Suprapubic skin (tissue), 4 donors: ENCODE measurements around the gene WAPL. TPM values are rescaled to one million over a fixed set of nuclear protein-coding genes. Genes with fewer than 3 reads are reported as not detected.

Experiments used
- DNase-seq, 2 donors: peaks; one replicate each; pipeline ENCODE4 v3.0.0-alpha.2; 2019; ENCODE audit warnings: low spot score in 2 of 2
- H3K27ac ChIP-seq: fragments of 200-600 bp; sonication (generic); one replicate; pipeline ENCODE4 v1.5.1; 2019
- H3K27me3 ChIP-seq: fragments of 200-600 bp; sonication (generic); one replicate; pipeline ENCODE4 v1.5.1; 2019
- H3K36me3 ChIP-seq: fragments of 200-600 bp; sonication (generic); one replicate; pipeline ENCODE4 v1.5.1; 2019
- H3K4me1 ChIP-seq: fragments of 200-600 bp; sonication (generic); one replicate; pipeline ENCODE4 v1.5.1; 2019
- H3K4me3 ChIP-seq: fragments of 200-600 bp; sonication (generic); one replicate; pipeline ENCODE4 v1.5.1; 2019; ENCODE audit warnings: mild to moderate bottlenecking
- H3K9me3 ChIP-seq: fragments of 200-600 bp; sonication (generic); one replicate; pipeline ENCODE4 v1.5.1; 2019
- CTCF ChIP-seq, 2 donors: fragments of 200-600 bp in 1 of 2; fragments of 450-650 bp in 1 of 2; sonication (generic) in 1 of 2; IDR thresholded peaks; one replicate each; pipeline ENCODE4 v1.5.1; 2016 to 2019; ENCODE audit warnings: antibody characterized with exemption in 2 of 2, mild to moderate bottlenecking in 1 of 2, moderate library complexity in 1 of 2
- EP300 ChIP-seq: sonication (generic); formaldehyde crosslinking; IDR thresholded peaks from one replicate; pipeline ENCODE4 v1.6.1; 2017; ENCODE audit warnings: antibody characterized with exemption
- POLR2A ChIP-seq, 2 donors: fragments of 450-650 bp; IDR thresholded peaks; one replicate each; pipeline ENCODE4 v1.6.1; 2017; ENCODE audit warnings: antibody characterized with exemption in 2 of 2, mild to moderate bottlenecking in 2 of 2, moderate library complexity in 2 of 2
- POLR2AphosphoS5 ChIP-seq, 3 donors: sonication (generic); formaldehyde crosslinking; IDR thresholded peaks; one replicate each; pipeline ENCODE4 v1.6.1; 2017; ENCODE audit warnings: antibody characterized with exemption in 3 of 3
- WGBS: methylation state at CpG from one replicate; pipeline ENCODE4 v1.1.5; 2018; 5-methylcytosine and 5-hydroxymethylcytosine counted together
- total RNA-seq, 4 donors: library from RNA; depleted of rRNA; stranded (reverse); fragments of >200 nt; gene quantifications; one replicate each; pipeline ENCODE4 v1.1.0, GENCODE V29; 2016

WAPL gene
- total RNA-seq, 4 donors from 2014 or later = 35.4 to 52.0 (median 43.6) TPM

- no peak for TF ChIP-seq POLR2A (IDR thresholded peaks at IDR 0.05)
- no peak for TF ChIP-seq POLR2AphosphoS5 (IDR thresholded peaks at IDR 0.05)
- no peak for TF ChIP-seq CTCF (IDR thresholded peaks at IDR 0.05)
- no peak for TF ChIP-seq EP300
- 92% methylated on average over 1 of the region's 1 CpG for WGBS
- DNase-seq = no peak
- Histone ChIP-seq H3K9me3 (no peaks in the 10 kb centered on the region), H3K27me3 (no peaks in the 10 kb centered on the region), H3K4me3 (no peak overlapping the region), H3K27ac (no peak overlapping the region), H3K4me1 (peaks cover 3% of the 10 kb centered on the region), H3K36me3 (peaks cover 85% of the 10 kb centered on the region)
These were observed 74.6 kb downstream of the WAPL start for GRCh38 chr10:86446987-86447386.

GRCh38 chr10:86446440-86446839, 75.2 kb downstream of the WAPL start:
- Histone ChIP-seq H3K4me1 (peaks cover 3% of the 10 kb centered on the region), H3K9me3 (no peaks in the 10 kb centered on the region), H3K27me3 (no peaks in the 10 kb centered on the region), H3K4me3 (no peak overlapping the region), H3K27ac (no peak overlapping the region), H3K36me3 (peaks cover 85% of the 10 kb centered on the region)
- TF ChIP-seq CTCF (IDR thresholded peaks at IDR 0.05) (no peak), POLR2A (IDR thresholded peaks at IDR 0.05) (no peak), EP300 (no peak), POLR2AphosphoS5 (IDR thresholded peaks at IDR 0.05) (no peak)
- no peak for DNase-seq
- 68% methylated on average over 1 of the region's 1 CpG for WGBS

GRCh38 chr10:86443936-86444335, 77.7 kb downstream of the WAPL start:
- H3K27me3 ChIP-seq = no peaks in the 10 kb centered on the region
- no peak for TF ChIP-seq POLR2AphosphoS5 (IDR thresholded peaks at IDR 0.05)
- WGBS = 83% methylated on average over 6 of the region's 6 CpGs
- H3K36me3 ChIP-seq = peaks cover 83% of the 10 kb centered on the region
- peaks cover 3% of the 10 kb centered on the region for H3K4me1 ChIP-seq
- no peak overlapping the region for H3K4me3 ChIP-seq
- H3K9me3 ChIP-seq = no peaks in the 10 kb centered on the region
- DNase-seq = no peak
- H3K27ac ChIP-seq = no peak overlapping the region

- no peaks in the 10 kb centered on the region for H3K9me3 ChIP-seq
- no peak overlapping the region for H3K27ac ChIP-seq
- WGBS = 90% methylated on average over 2 of the region's 2 CpGs
- H3K4me1 ChIP-seq = peaks cover 3% of the 10 kb centered on the region
- DNase-seq = no peak
- no peak for TF ChIP-seq POLR2A (IDR thresholded peaks at IDR 0.05)
- peaks cover 83% of the 10 kb centered on the region for H3K36me3 ChIP-seq
- no peaks in the 10 kb centered on the region for H3K27me3 ChIP-seq
- H3K4me3 ChIP-seq = no peak overlapping the region
These were observed 78.5 kb downstream of the WAPL start for GRCh38 chr10:86443069-86443468.

- Histone ChIP-seq H3K9me3 (no peaks in the 10 kb centered on the region), H3K27me3 (no peaks in the 10 kb centered on the region), H3K4me3 (no peak overlapping the region), H3K36me3 (peaks cover 87% of the 10 kb centered on the region), H3K27ac (no peak overlapping the region), H3K4me1 (no peaks in the 10 kb centered on the region)
- WGBS = 98% methylated on average over 5 of the region's 5 CpGs
- TF ChIP-seq POLR2A (IDR thresholded peaks at IDR 0.05) (no peak), EP300 (no peak), CTCF (IDR thresholded peaks at IDR 0.05) (no peak), POLR2AphosphoS5 (IDR thresholded peaks at IDR 0.05) (no peak)
- DNase-seq = no peak
These were observed 80.4 kb downstream of the WAPL start for GRCh38 chr10:86440874-86441843.

- H3K27me3 ChIP-seq = no peaks in the 10 kb centered on the region
- no peak overlapping the region for H3K27ac ChIP-seq
- peak; percentile 85 to 88 for DNase-seq
- H3K9me3 ChIP-seq = no peaks in the 10 kb centered on the region
- no peaks in the 10 kb centered on the region for H3K4me1 ChIP-seq
- peaks cover 87% of the 10 kb centered on the region for H3K36me3 ChIP-seq
- TF ChIP-seq EP300 (no peak), CTCF (IDR thresholded peaks at IDR 0.05) (no peak), POLR2A (IDR thresholded peaks at IDR 0.05) (no peak), POLR2AphosphoS5 (IDR thresholded peaks at IDR 0.05) (no peak)
- WGBS = 41% methylated on average over 1 of the region's 1 CpG
- H3K4me3 ChIP-seq = no peak overlapping the region
These were observed 82.0 kb downstream of the WAPL start for GRCh38 chr10:86439544-86439943.
